ENCODE results near the gene CHGA. TPM values are rescaled to one million over a fixed set of nuclear protein-coding genes. Genes with fewer than 3 reads are reported as not detected.

Gene CHGA
- total and polyA plus RNA-seq, 10 of the 15 experiments (the other 5 are each of a cell fraction or from before 2014, with no cell fraction given), result 0.11 to 0.23 TPM; not detected in 8

- ChIA-PET RAD21 (ENCODE audit: unreplicated experiment) (no interaction called here), SMC1A (ENCODE audit: uncharacterized antibody, unreplicated experiment) (no interaction called here), CTCF (no interaction called here), POLR2A (no interaction called here)
- no peaks in the 10 kb centered on the region for H4K20me1 ChIP-seq (ENCODE audit: control insufficient read depth, insufficient read depth)
- H3K27ac ChIP-seq (ENCODE audit: control insufficient read depth, insufficient read depth), result no peak overlapping the region
- BruUV-seq (replicated peaks), result no TSS peak
- in situ Hi-C loops (cut with MboI) (no loop called here), intact Hi-C loops (cut with micrococcal nuclease; ENCODE audit: unreplicated experiment) (no loop called here)
- no peak overlapping the region for H3K4me3 ChIP-seq
- DNase-seq (ENCODE audit: low read depth, low spot score) (no peak), FAIRE-seq (no peak), ATAC-seq (no peak)
- H3K9ac ChIP-seq (ENCODE audit: control insufficient read depth, insufficient read depth, low read length), result no peak overlapping the region
- H2AFZ ChIP-seq (ENCODE audit: control insufficient read depth, low read depth, low read length), result no peak overlapping the region
- no peaks in the 10 kb centered on the region for H3K27me3 ChIP-seq (replicated peaks in 1 of 2; ENCODE audit: control insufficient read depth in 2 of 2, insufficient read depth in 2 of 2, low read length in 1 of 2)
- H3K79me2 ChIP-seq (ENCODE audit: control insufficient read depth, insufficient read depth, low read length), result no peaks in the 10 kb centered on the region
- no peaks in the 10 kb centered on the region; the same call in 1 of the 2 replicates for H3K4me1 ChIP-seq (ENCODE audit: control insufficient read depth, insufficient read depth, low read length)
- no peaks in the 10 kb centered on the region for H3K36me3 ChIP-seq (ENCODE audit: control insufficient read depth in 2 of 2, insufficient read depth in 2 of 2, low read length in 1 of 2)
- no peak overlapping the region for H3K4me2 ChIP-seq (ENCODE audit: control insufficient read depth, insufficient read depth)
- 22% methylated on average over 3 of the region's 3 CpGs for WGBS (ENCODE audit: insufficient coverage, insufficient replicate concordance, low lambda C conversion rate, missing lambda C conversion rate)
- TF ChIP-seq SUPT20H (IDR thresholded peaks at IDR 0.05; ENCODE audit: borderline replicate concordance, control insufficient read depth, low read depth, low read length) (no peak), ZNF274 (IDR thresholded peaks at IDR 0.05; ENCODE audit: insufficient read depth, insufficient read length) (no peak)
- no peaks in the 10 kb centered on the region for H3K9me3 ChIP-seq (replicated peaks; ENCODE audit: control insufficient read depth, insufficient read depth, low read length)
Measured at GRCh38 chr14:92928258-92928629, 5.3 kb downstream of the CHGA start.

- H3K27me3 ChIP-seq (replicated peaks in 1 of 2; ENCODE audit: control insufficient read depth in 2 of 2, insufficient read depth in 2 of 2, low read length in 1 of 2), result no peaks in the 10 kb centered on the region
- BruUV-seq (replicated peaks), result no TSS peak
- H3K9me3 ChIP-seq (replicated peaks; ENCODE audit: control insufficient read depth, insufficient read depth, low read length), result no peaks in the 10 kb centered on the region
- DNase-seq (ENCODE audit: low read depth, low spot score), result no peak
- H3K4me1 ChIP-seq (ENCODE audit: control insufficient read depth, insufficient read depth, low read length), result no peaks in the 10 kb centered on the region; the same call in 1 of the 2 replicates
- FAIRE-seq, result no peak
- no peak overlapping the region for H3K4me2 ChIP-seq (ENCODE audit: control insufficient read depth, insufficient read depth)
- no peak overlapping the region for H3K4me3 ChIP-seq
- TF ChIP-seq RELB (IDR thresholded peaks at IDR 0.05; ENCODE audit: low read depth) (no peak), BHLHE40 (IDR thresholded peaks at IDR 0.05; ENCODE audit: borderline replicate concordance in 1 of 2, low read depth in 2 of 2, low read length in 1 of 2) (no peak), PAX8 (IDR thresholded peaks at IDR 0.05) (no peak), YY1 (IDR thresholded peaks at IDR 0.05; ENCODE audit: low read depth, low read length) (no peak), FOXM1 (IDR thresholded peaks at IDR 0.05; ENCODE audit: low read depth, low read length) (no peak), EP300 (IDR thresholded peaks at IDR 0.05; ENCODE audit: borderline replicate concordance in 1 of 2, control insufficient read depth in 1 of 2, low read depth in 2 of 2, low read length in 2 of 2) (no peak), KAT2A (conservative IDR thresholded peaks at IDR 0.05; ENCODE audit: control insufficient read depth, low read depth, low read length) (no peak), ATF7 (IDR thresholded peaks at IDR 0.05; ENCODE audit: low read depth) (no peak), PBX3 (IDR thresholded peaks at IDR 0.05; ENCODE audit: insufficient replicate concordance, low read depth, low read length) (no peak), CBX3 (IDR thresholded peaks at IDR 0.05; ENCODE audit: borderline replicate concordance, low read depth) (no peak), POLR2A (IDR thresholded peaks at IDR 0.05; ENCODE audit: low read depth, low read length) (no peak), ZZZ3 (IDR thresholded peaks at IDR 0.05; ENCODE audit: control insufficient read depth, insufficient read length, low read depth) (no peak)
- SMC1A ChIA-PET (ENCODE audit: uncharacterized antibody, unreplicated experiment), result interaction anchor here (2.0 kb wide), 1 partner anchor 209 kb away, joined by 4 read pairs; no protein-coding TSS in a partner anchor
- H4K20me1 ChIP-seq (ENCODE audit: control insufficient read depth, insufficient read depth), result no peaks in the 10 kb centered on the region
- WGBS (ENCODE audit: insufficient coverage, insufficient replicate concordance, low lambda C conversion rate, missing lambda C conversion rate), result 26% methylated on average over 12 of the region's 12 CpGs
- POLR2A ChIA-PET, result no interaction called here
- no peaks in the 10 kb centered on the region for H3K79me2 ChIP-seq (ENCODE audit: control insufficient read depth, insufficient read depth, low read length)
- intact Hi-C loops (cut with micrococcal nuclease; ENCODE audit: unreplicated experiment), result no loop called here
- H3K27ac ChIP-seq (ENCODE audit: control insufficient read depth, insufficient read depth), result no peak overlapping the region
- H2AFZ ChIP-seq (ENCODE audit: control insufficient read depth, low read depth, low read length), result no peak overlapping the region
- CTCF ChIA-PET, result no interaction called here
- in situ Hi-C loops (cut with MboI), result no loop called here
- H3K36me3 ChIP-seq (ENCODE audit: control insufficient read depth in 2 of 2, insufficient read depth in 2 of 2, low read length in 1 of 2), result no peaks in the 10 kb centered on the region
- RAD21 ChIA-PET (ENCODE audit: unreplicated experiment), result no interaction called here
- ATAC-seq, result no peak
- no peak overlapping the region for H3K9ac ChIP-seq (ENCODE audit: control insufficient read depth, insufficient read depth, low read length)
Measured at GRCh38 chr14:92928961-92929688, 6.2 kb downstream of the CHGA start.

Data from GM12878 (cell line).